Bronchial epithelial cell (primary cell): Measurements from ENCODE around the gene WDR7. TPM values are rescaled to one million over a fixed set of nuclear protein-coding genes. Genes with fewer than 3 reads are reported as not detected.

Experiments used
- DNase-seq: peaks from one replicate; pipeline ENCODE4 v3.0.0-alpha.2; 2010; ENCODE audit warnings: low read depth
- FAIRE-seq: peaks from 2 replicates; lab custom pipeline; 2011; peaks lifted over from hg19 to GRCh38; lab: Jason Lieb, UNC
- H3K27me3 ChIP-seq: 2 replicates; pipeline ENCODE4 v1.5.1; 2011; ENCODE audit warnings: low read length; ENCODE audit not compliant: control insufficient read depth, insufficient read depth
- H3K36me3 ChIP-seq: 2 replicates; pipeline ENCODE4 v1.5.1; 2011; ENCODE audit warnings: low read length; ENCODE audit not compliant: control insufficient read depth, insufficient read depth
- H3K4me3 ChIP-seq: 2 replicates; pipeline ENCODE4 v1.5.1; 2011; ENCODE audit warnings: mild to moderate bottlenecking, low read depth, low read length, control low read depth
- total RNA-seq: library from RNA; depleted of rRNA; stranded (reverse); fragments of >200 nt; gene quantifications from 2 replicates; pipeline ENCODE4 v1.2.1, GENCODE V29; 2014
- TF ChIP-seq, protein P1 (sequence below): IDR thresholded peaks from 2 replicates; pipeline ENCODE4 v1.5.1; 2011; ENCODE audit warnings: mild to moderate bottlenecking, moderate library complexity, low read length, control low read depth, inconsistent platforms; ENCODE audit not compliant: insufficient read depth, severe bottlenecking

Gene WDR7
- total RNA-seq, 1 donor from 2014 or later, result 14.5 TPM

DNA sequence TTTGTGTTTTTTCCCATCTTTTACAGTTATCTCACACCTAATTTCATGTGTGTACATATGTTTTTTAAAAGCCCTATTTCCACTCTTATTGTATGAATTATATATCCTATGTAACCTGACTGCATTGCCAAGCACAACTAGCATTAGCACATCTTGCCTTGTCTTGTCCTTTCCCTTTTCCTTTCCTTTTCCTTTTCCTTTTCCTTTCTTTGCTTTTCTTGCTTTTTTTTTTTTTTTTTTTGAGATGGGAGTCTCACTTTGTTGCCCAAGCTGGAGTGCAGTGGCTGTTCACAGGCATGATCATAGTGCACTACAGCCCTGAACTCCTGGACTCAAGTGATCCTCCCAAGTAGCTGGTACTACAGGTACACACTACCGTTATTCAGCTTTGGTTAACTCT lies 323.0 kb downstream of the WDR7 start:
- H3K36me3 ChIP-seq, result no peaks in the 10 kb centered on the region
- H3K4me3 ChIP-seq, result no peak overlapping the region
- DNase-seq (no peak), FAIRE-seq (no peak)
- H3K27me3 ChIP-seq, result no peaks in the 10 kb centered on the region
- TF ChIP-seq, protein P1, sequence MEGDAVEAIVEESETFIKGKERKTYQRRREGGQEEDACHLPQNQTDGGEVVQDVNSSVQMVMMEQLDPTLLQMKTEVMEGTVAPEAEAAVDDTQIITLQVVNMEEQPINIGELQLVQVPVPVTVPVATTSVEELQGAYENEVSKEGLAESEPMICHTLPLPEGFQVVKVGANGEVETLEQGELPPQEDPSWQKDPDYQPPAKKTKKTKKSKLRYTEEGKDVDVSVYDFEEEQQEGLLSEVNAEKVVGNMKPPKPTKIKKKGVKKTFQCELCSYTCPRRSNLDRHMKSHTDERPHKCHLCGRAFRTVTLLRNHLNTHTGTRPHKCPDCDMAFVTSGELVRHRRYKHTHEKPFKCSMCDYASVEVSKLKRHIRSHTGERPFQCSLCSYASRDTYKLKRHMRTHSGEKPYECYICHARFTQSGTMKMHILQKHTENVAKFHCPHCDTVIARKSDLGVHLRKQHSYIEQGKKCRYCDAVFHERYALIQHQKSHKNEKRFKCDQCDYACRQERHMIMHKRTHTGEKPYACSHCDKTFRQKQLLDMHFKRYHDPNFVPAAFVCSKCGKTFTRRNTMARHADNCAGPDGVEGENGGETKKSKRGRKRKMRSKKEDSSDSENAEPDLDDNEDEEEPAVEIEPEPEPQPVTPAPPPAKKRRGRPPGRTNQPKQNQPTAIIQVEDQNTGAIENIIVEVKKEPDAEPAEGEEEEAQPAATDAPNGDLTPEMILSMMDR, result no peak

DNA sequence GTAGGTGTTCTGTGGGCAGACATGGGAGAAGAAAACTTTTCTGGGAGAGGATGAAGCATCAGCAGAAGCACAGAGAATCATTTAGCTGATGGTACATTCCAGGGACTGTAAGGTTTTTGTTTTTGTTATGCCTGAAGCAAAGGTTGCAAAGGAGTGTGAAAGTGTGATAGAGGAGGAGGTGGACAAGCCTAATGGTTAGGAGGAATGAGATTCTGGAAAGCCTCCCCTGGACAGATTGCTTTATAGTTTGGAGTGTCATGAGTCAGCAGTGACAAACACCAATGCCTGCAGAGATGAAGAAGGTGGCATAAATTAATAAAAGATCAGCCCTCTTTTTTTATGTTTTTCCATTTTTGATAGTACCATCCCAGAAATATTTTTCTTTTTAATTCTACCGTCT lies 324.1 kb downstream of the WDR7 start:
- no peaks in the 10 kb centered on the region for H3K27me3 ChIP-seq
- FAIRE-seq (no peak), DNase-seq (no peak)
- no peaks in the 10 kb centered on the region for H3K36me3 ChIP-seq
- no peak overlapping the region for H3K4me3 ChIP-seq
- TF ChIP-seq, protein P1, result no peak

DNA sequence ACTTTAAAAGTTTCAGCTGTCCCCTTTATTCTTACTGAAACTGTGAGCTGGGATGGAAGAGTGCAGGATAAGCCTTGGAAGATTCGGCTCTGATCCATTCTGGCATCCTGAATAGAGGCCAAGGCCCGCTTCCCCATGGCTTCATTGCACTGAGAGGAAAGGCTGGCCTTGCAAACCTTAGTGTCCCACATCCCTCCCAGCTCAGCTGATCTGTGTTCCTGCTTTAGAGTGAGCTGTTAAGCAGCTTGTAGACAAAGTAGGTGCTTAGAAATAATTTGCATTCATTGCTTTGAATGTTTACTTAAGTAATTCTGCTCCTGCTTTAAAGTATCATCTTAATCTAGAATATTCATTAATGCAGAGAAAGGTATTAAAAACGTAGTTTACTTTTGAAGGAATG lies 326.1 kb downstream of the WDR7 start:
- Histone ChIP-seq H3K27me3 (no peaks in the 10 kb centered on the region), H3K36me3 (no peaks in the 10 kb centered on the region), H3K4me3 (no peak overlapping the region)
- no peak for FAIRE-seq
- no peak for DNase-seq
- TF ChIP-seq, protein P1, result no peak

DNA sequence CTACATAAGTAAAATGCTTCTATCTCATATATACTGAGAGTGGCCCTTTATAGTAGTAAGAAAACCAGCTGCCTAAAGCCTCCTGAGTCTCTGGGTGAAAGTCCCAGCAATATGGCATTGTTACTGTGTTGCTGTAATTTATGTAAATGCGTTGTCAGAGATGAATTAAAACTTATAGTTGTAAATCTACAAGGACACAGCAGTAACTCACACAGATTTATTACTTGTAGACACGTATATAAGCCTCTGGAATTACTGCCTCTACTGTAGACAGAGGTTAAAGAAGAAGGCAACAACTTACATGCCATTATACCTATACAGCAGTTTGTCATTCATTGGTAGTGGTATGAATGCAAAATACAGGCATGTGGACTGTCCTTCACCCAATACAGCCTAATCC lies 326.6 kb downstream of the WDR7 start:
- DNase-seq, result no peak
- H3K27me3 ChIP-seq, result no peaks in the 10 kb centered on the region
- no peak for FAIRE-seq
- no peak overlapping the region for H3K4me3 ChIP-seq
- TF ChIP-seq, protein P1, result no peak
- H3K36me3 ChIP-seq, result no peaks in the 10 kb centered on the region

DNA sequence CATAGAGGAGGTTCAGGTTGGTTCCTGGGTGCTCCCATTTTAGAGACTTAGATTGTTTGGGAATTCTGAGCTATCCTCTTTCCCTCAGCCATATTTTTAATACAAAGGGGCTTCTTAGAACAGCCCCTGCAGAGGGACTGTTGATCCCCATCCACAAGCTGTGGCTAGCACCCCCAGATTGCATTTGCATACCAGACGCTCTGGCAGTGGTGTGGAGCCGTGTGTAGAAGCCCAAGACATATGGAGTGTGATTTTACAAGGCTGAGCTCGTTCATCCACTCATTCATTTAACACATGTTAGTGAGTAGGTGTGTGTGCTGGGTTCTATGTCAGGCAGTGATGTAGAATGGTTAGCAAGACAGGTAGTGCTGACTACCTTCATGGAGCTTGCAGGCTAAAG lies 329.0 kb downstream of the WDR7 start:
- no peak for FAIRE-seq
- Histone ChIP-seq H3K27me3 (no peaks in the 10 kb centered on the region), H3K4me3 (no peak overlapping the region), H3K36me3 (no peaks in the 10 kb centered on the region)
- DNase-seq, result no peak
- TF ChIP-seq, protein P1, result no peak

DNA sequence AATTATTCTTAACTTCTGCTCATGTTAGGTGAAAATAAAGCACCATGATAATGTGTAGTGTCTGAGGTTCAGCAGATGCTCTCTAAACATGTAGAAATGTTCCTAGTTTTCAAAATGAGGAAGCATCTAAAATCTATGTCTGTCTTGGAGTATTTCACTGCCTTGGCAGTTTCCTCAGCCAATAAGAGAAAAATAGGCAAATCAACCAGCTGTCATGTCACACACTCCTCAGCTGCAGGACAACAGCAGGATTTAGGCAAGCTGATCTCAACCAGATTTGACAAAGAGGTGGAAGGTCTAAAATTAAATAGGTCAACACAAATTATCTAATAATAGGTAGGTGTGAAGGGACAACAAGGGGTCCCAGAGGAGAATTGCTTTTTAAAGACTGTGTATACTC lies 331.6 kb downstream of the WDR7 start:
- DNase-seq, result no peak
- TF ChIP-seq, protein P1, result no peak
- Histone ChIP-seq H3K4me3 (no peak overlapping the region), H3K27me3 (no peaks in the 10 kb centered on the region), H3K36me3 (no peaks in the 10 kb centered on the region)
- no peak for FAIRE-seq
